GM21717 (cell line): ENCODE measurements around the gene PLEKHA6.
"Not testable (repeated sequence)": the region's sequence is repeated elsewhere in the genome, so short reads cannot be mapped to it uniquely, and the experiment has no call there.

Experiments used
- ATAC-seq: cut with Tn5 transposase; IDR thresholded peaks from one replicate; pipeline ENCODE4 v1.9.1; 2021; ENCODE audit warnings: mild to moderate bottlenecking, moderate library complexity; ENCODE audit not compliant: unreplicated experiment

The PLEKHA6 gene

GRCh38 chr1:204246876-204247275 is 112.9 kb downstream of the PLEKHA6 start:
- no peak for ATAC-seq

GRCh38 chr1:204242920-204243319 is 116.8 kb downstream of the PLEKHA6 start:
- no peak for ATAC-seq

- no peak for ATAC-seq
Measured at GRCh38 chr1:204241914-204242313, 117.8 kb downstream of the PLEKHA6 start.

GRCh38 chr1:204241050-204241449 is 118.7 kb downstream of the PLEKHA6 start:
- ATAC-seq: no peak

GRCh38 chr1:204240233-204240632 is 119.5 kb downstream of the PLEKHA6 start:
- ATAC-seq: no peak

- not testable (repeated sequence) for ATAC-seq
Measured at GRCh38 chr1:204239401-204239800, 120.3 kb downstream of the PLEKHA6 start.

GRCh38 chr1:204238520-204238919 is 121.2 kb downstream of the PLEKHA6 start:
- ATAC-seq: not testable (repeated sequence)

GRCh38 chr1:204237515-204237914 is 122.2 kb downstream of the PLEKHA6 start:
- ATAC-seq: not testable (repeated sequence)

- ATAC-seq: no peak
Measured at GRCh38 chr1:204232526-204232925, 127.2 kb downstream of the PLEKHA6 start.

GRCh38 chr1:204230211-204230610 is 129.5 kb downstream of the PLEKHA6 start:
- no peak for ATAC-seq

GRCh38 chr1:204228896-204229295 is 130.8 kb downstream of the PLEKHA6 start:
- no peak for ATAC-seq

- no peak for ATAC-seq
Measured at GRCh38 chr1:204227996-204228785, 131.5 kb downstream of the PLEKHA6 start.

GRCh38 chr1:204227351-204227750 is 132.4 kb downstream of the PLEKHA6 start:
- ATAC-seq: no peak

- ATAC-seq: no peak
Measured at GRCh38 chr1:204225841-204226735, 133.6 kb downstream of the PLEKHA6 start.

- ATAC-seq: no peak
Measured at GRCh38 chr1:204224655-204225054, 135.1 kb downstream of the PLEKHA6 start.

- no peak for ATAC-seq
Measured at GRCh38 chr1:204223129-204223860, 136.4 kb downstream of the PLEKHA6 start.

- ATAC-seq: no peak
Measured at GRCh38 chr1:204222764-204223055, 137.0 kb downstream of the PLEKHA6 start.

- no peak for ATAC-seq
Measured at GRCh38 chr1:204222006-204222763, 137.5 kb downstream of the PLEKHA6 start.

- ATAC-seq: no peak
Measured at GRCh38 chr1:204221271-204221670, 138.5 kb downstream of the PLEKHA6 start.

GRCh38 chr1:204219971-204220616 is 139.6 kb downstream of the PLEKHA6 start:
- no peak for ATAC-seq
